ENCODE measurements around the gene SLC49A3.

GRCh38 chr4:726235-726787, 37.4 kb upstream of the SLC49A3 start:
- TF ChIP-seq CTCF (conservative IDR thresholded peaks at IDR 0.05; ENCODE audit: low read length) (no peak), EZH2phosphoT487 (IDR thresholded peaks at IDR 0.05; ENCODE audit: borderline replicate concordance) (no peak)
